Endothelial cell of umbilical vein (primary cell): ENCODE data around the gene DSG4. TPM values are rescaled to one million over a fixed set of nuclear protein-coding genes. Genes with fewer than 3 reads are reported as not detected.

Experiments used
- BruUV-seq: library from RNA; stranded (reverse); fragments of 400-500 nt; replicated peaks from 2 replicates; lab custom pipeline; 2021; lab: Mats Ljungman, UMichigan
- CTCF ChIA-PET: fragments of 300-600, 350-600 bp; sonication (Branson Sonifier 250); formaldehyde crosslinking; loops from one replicate; lab custom pipeline; 2021; ENCODE audit warnings: antibody characterized with exemption, inconsistent platforms; lab: Charles Lee
- POLR2A ChIA-PET: fragments of 300-600, 350-600 bp; sonication (Branson Sonifier 250); formaldehyde crosslinking; loops from one replicate; lab custom pipeline; 2021; ENCODE audit warnings: antibody characterized with exemption, inconsistent platforms; lab: Charles Lee
- DNase-seq: peaks from one replicate; pipeline ENCODE4 v3.0.0-alpha.2; 2011; ENCODE audit warnings: low read depth, low spot score
- FAIRE-seq: peaks from 2 replicates; lab custom pipeline; 2011; peaks lifted over from hg19 to GRCh38; lab: Jason Lieb, UNC
- H2AFZ ChIP-seq: 2 replicates; pipeline ENCODE4 v1.6.0; 2012; ENCODE audit warnings: low read depth, low read length, control low read depth, inconsistent platforms
- H3K27ac ChIP-seq: 2 replicates; pipeline ENCODE4 v1.5.1; 2011; ENCODE audit warnings: low read depth, mild to moderate bottlenecking, control low read depth, low read length, moderate library complexity; ENCODE audit not compliant: insufficient read depth
- H3K27me3 ChIP-seq, 2 experiments: 2 replicates each; pipeline versions ENCODE4 v1.6.0 to v1.6.1; 2011; ENCODE audit warnings: low read length in 2 of 2, mixed read lengths in 1 of 2; ENCODE audit not compliant: control insufficient read depth in 2 of 2, insufficient read depth in 2 of 2
- H3K36me3 ChIP-seq, 2 experiments: 2 replicates in 1 of 2; 3 replicates in 1 of 2; pipeline ENCODE4 v1.5.1; 2011; ENCODE audit warnings: low read length in 2 of 2, mild to moderate bottlenecking in 1 of 2, moderate library complexity in 1 of 2; ENCODE audit not compliant: control insufficient read depth in 2 of 2, insufficient read depth in 2 of 2; ENCODE audit errors: extremely low read depth in 1 of 2
- H3K4me1 ChIP-seq: 3 replicates; pipeline ENCODE4 v1.5.1; 2011; ENCODE audit warnings: mild to moderate bottlenecking, low read length; ENCODE audit not compliant: control insufficient read depth, insufficient read depth; ENCODE audit errors: extremely low read depth
- H3K4me2 ChIP-seq: 2 replicates; pipeline ENCODE4 v1.6.1; 2011; ENCODE audit warnings: low read length, control low read depth, mixed read lengths; ENCODE audit not compliant: insufficient read depth
- H3K4me3 ChIP-seq, 3 experiments: fragments of 200-600 bp in 1 of 3; sonication (generic), shearing (Covaris generic) in 1 of 3; replicated peaks in 1 of 3; 2 replicates each; pipeline ENCODE4 v1.5.1; 2011 to 2016; ENCODE audit warnings: control low read depth in 3 of 3, low read length in 3 of 3, mild to moderate bottlenecking in 2 of 3, inconsistent platforms in 1 of 3, low read depth in 1 of 3, moderate library complexity in 1 of 3; ENCODE audit not compliant: insufficient read depth in 1 of 3
- H3K79me2 ChIP-seq: 2 replicates; pipeline ENCODE4 v1.6.0; 2012; ENCODE audit warnings: low read length, inconsistent platforms; ENCODE audit not compliant: control insufficient read depth, insufficient read depth
- H3K9ac ChIP-seq: replicated peaks from 2 replicates; pipeline ENCODE3; 2011; ENCODE audit warnings: low read length, control low read depth; ENCODE audit not compliant: insufficient read depth; ENCODE audit errors: extremely low read depth
- H3K9me1 ChIP-seq: replicated peaks from 3 replicates; pipeline ENCODE4 v1.6.0; 2011; ENCODE audit warnings: mild to moderate bottlenecking, low read length; ENCODE audit not compliant: control insufficient read depth, insufficient read depth; ENCODE audit errors: extremely low read depth
- H3K9me3 ChIP-seq: replicated peaks from 2 replicates; pipeline ENCODE4 v1.5.1; 2012; ENCODE audit warnings: low read length, inconsistent platforms; ENCODE audit not compliant: control insufficient read depth, insufficient read depth
- H4K20me1 ChIP-seq: replicated peaks from 2 replicates; pipeline ENCODE3; 2011; ENCODE audit warnings: mild to moderate bottlenecking, low read length; ENCODE audit not compliant: control insufficient read depth, insufficient read depth; ENCODE audit errors: extremely low read depth
- EZH2 ChIP-seq: IDR thresholded peaks from 2 replicates; pipeline ENCODE4 v1.6.1; 2012; ENCODE audit warnings: borderline replicate concordance, low read depth, mild to moderate bottlenecking, moderate library complexity, low read length, inconsistent platforms; ENCODE audit not compliant: severe bottlenecking
- FOS ChIP-seq: IDR thresholded peaks from 2 replicates; pipeline ENCODE4 v1.6.1; 2011; ENCODE audit warnings: mild to moderate bottlenecking, low read length, moderate library complexity, borderline replicate concordance; ENCODE audit not compliant: insufficient read depth
- GATA2 ChIP-seq: IDR thresholded peaks from 2 replicates; pipeline ENCODE4 v1.7.0; 2011; ENCODE audit warnings: low read depth, mild to moderate bottlenecking, moderate library complexity, mixed read lengths, low read length; ENCODE audit not compliant: insufficient read length, insufficient read depth
- JUN ChIP-seq: IDR thresholded peaks from 2 replicates; pipeline ENCODE4 v1.6.1; 2011; ENCODE audit warnings: borderline replicate concordance, low read depth; ENCODE audit not compliant: insufficient read length, insufficient read depth
- MYC ChIP-seq: IDR thresholded peaks from one replicate; pipeline ENCODE4 v1.6.1; 2011; ENCODE audit warnings: mild to moderate bottlenecking, low read depth, low read length
- POLR2A ChIP-seq: IDR thresholded peaks from 2 replicates; pipeline ENCODE4 v1.6.1; 2012; ENCODE audit warnings: low read depth, mild to moderate bottlenecking, control low read depth, low read length
- POLR2AphosphoS5 ChIP-seq: IDR thresholded peaks from 2 replicates; pipeline ENCODE4 v1.6.1; 2012; ENCODE audit warnings: low read depth, mild to moderate bottlenecking, control low read depth, low read length, moderate library complexity; ENCODE audit not compliant: insufficient read depth
- dilution Hi-C: fragments of 300-500 bp; cut with MboI; formaldehyde crosslinking; loops from one replicate; pipeline ENCODE4 v1.15.0; 2019; ENCODE audit warnings: low sequenced_read_pairs; ENCODE audit not compliant: extremely low pct_ligation_motif_present
- intact Hi-C: fragments of 100-400 bp; cut with micrococcal nuclease; formaldehyde crosslinking; loops from one replicate; pipeline ENCODE4 v1.10.0; 2022
- polyA plus RNA-seq, 4 experiments: library from polyadenylated mRNA; depleted of rRNA in 3 of 4; stranded (reverse) in 3 of 4; unstranded in 1 of 4; fragments of >200 nt; gene quantifications; 2 replicates each; pipeline versions ENCODE4 v1.2.1 to v1.2.3, GENCODE V29; 2011 to 2012; ENCODE audit warnings: missing spikeins in 1 of 4
- total RNA-seq: library from RNA; stranded (reverse); gene quantifications from 2 replicates; pipeline ENCODE4 v1.2.3, GENCODE V29; 2021
- TF ChIP-seq, protein P1 (sequence below), 2 donors: IDR thresholded peaks; 1 replicate in 1 of 2; 2 replicates in 1 of 2; pipeline ENCODE4 v1.5.1; 2011; ENCODE audit warnings: low read length in 2 of 2, mild to moderate bottlenecking in 2 of 2, moderate library complexity in 2 of 2, control low read depth in 1 of 2, inconsistent platforms in 1 of 2, low read depth in 1 of 2; ENCODE audit not compliant: insufficient read depth in 1 of 2; ENCODE audit errors: extremely low read depth in 1 of 2
- TF ChIP-seq, protein P2 (sequence below): IDR thresholded peaks from 2 replicates; pipeline ENCODE4 v1.6.1; 2011; ENCODE audit not compliant: insufficient read depth, insufficient read length

Gene DSG4
- total and polyA plus RNA-seq, 2 donors (not counting 3 experiments of a cell fraction or from before 2014, with no cell fraction given) = not detected

DNA sequence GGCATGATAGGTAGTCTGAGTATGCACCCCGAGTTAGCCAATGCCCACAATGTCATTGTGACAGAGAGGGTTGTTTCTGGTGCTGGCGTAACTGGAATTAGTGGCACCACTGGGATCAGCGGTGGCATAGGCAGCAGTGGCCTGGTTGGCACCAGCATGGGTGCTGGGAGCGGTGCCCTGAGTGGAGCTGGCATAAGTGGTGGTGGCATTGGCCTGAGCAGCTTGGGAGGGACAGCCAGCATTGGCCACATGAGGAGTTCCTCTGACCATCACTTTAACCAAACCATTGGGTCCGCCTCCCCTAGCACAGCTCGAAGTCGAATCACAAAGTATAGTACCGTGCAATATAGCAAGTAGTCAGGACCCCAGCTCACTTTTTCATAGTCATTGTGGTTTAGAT lies 21.6 kb upstream of the DSG4 start:
- no peak overlapping the region for H2AFZ ChIP-seq
- FAIRE-seq (no peak), DNase-seq (no peak)
- dilution Hi-C loops = no loop called here
- H4K20me1 ChIP-seq = no peaks in the 10 kb centered on the region
- H3K9ac ChIP-seq = no peak overlapping the region
- H3K36me3 ChIP-seq = no peaks in the 10 kb centered on the region
- no peak overlapping the region for H3K4me2 ChIP-seq
- BruUV-seq = no TSS peak
- no peaks in the 10 kb centered on the region for H3K4me1 ChIP-seq
- no peaks in the 10 kb centered on the region for H3K27me3 ChIP-seq
- ChIA-PET POLR2A (no interaction called here), CTCF (no interaction called here)
- intact Hi-C loops = no loop called here
- H3K79me2 ChIP-seq = no peaks in the 10 kb centered on the region
- no peak overlapping the region for H3K4me3 ChIP-seq
- H3K27ac ChIP-seq = no peak overlapping the region
- TF ChIP-seq JUN = no peak
- TF ChIP-seq MYC = no peak
- TF ChIP-seq, protein P1, sequence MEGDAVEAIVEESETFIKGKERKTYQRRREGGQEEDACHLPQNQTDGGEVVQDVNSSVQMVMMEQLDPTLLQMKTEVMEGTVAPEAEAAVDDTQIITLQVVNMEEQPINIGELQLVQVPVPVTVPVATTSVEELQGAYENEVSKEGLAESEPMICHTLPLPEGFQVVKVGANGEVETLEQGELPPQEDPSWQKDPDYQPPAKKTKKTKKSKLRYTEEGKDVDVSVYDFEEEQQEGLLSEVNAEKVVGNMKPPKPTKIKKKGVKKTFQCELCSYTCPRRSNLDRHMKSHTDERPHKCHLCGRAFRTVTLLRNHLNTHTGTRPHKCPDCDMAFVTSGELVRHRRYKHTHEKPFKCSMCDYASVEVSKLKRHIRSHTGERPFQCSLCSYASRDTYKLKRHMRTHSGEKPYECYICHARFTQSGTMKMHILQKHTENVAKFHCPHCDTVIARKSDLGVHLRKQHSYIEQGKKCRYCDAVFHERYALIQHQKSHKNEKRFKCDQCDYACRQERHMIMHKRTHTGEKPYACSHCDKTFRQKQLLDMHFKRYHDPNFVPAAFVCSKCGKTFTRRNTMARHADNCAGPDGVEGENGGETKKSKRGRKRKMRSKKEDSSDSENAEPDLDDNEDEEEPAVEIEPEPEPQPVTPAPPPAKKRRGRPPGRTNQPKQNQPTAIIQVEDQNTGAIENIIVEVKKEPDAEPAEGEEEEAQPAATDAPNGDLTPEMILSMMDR (IDR thresholded peaks at IDR 0.05; ENCODE audit: extremely low read depth in 1 of 2, insufficient read depth in 1 of 2, low read depth in 1 of 2, low read length in 2 of 2) = no peak
- no peak for TF ChIP-seq FOS
- TF ChIP-seq GATA2 = no peak
- TF ChIP-seq, protein P2, sequence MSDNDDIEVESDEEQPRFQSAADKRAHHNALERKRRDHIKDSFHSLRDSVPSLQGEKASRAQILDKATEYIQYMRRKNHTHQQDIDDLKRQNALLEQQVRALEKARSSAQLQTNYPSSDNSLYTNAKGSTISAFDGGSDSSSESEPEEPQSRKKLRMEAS = no peak
- TF ChIP-seq POLR2AphosphoS5 = no peak
- no peak for TF ChIP-seq EZH2
- no peak for TF ChIP-seq POLR2A
- no peaks in the 10 kb centered on the region for H3K9me3 ChIP-seq
- no peaks in the 10 kb centered on the region for H3K9me1 ChIP-seq
